SK-N-MC (cell line): ENCODE data around the gene VSNL1.

Experiments
- EZH2 ChIP-seq: fragments of 200-600 bp; sonication (generic); IDR thresholded peaks from one replicate; pipeline ENCODE4 v1.6.1; 2017; ENCODE audit warnings: antibody characterized with exemption
- FOXP2 ChIP-seq: optimal IDR thresholded peaks from 2 replicates; pipeline ENCODE3; 2011; ENCODE audit warnings: mild to moderate bottlenecking, moderate library complexity; ENCODE audit not compliant: insufficient read depth; ENCODE audit errors: extremely low read length, control extremely low read depth
- POLR2AphosphoS5 ChIP-seq: IDR thresholded peaks from 2 replicates; pipeline ENCODE4 v1.6.1; 2012; ENCODE audit warnings: mild to moderate bottlenecking, low read depth, low read length, borderline replicate concordance

- TF ChIP-seq FOXP2, result no peak
- no peak for TF ChIP-seq POLR2AphosphoS5
- no peak for TF ChIP-seq EZH2
Observed at GRCh38 chr2:17547237-17547636, 6.7 kb downstream of the VSNL1 start.
